ENCODE measurements around the gene CRIP3. TPM values are rescaled to one million over a fixed set of nuclear protein-coding genes. Genes with fewer than 3 reads are reported as not detected.

CRIP3 gene
- total RNA-seq, 1 experiment from 2014 or later, result 44.7 TPM

DNA sequence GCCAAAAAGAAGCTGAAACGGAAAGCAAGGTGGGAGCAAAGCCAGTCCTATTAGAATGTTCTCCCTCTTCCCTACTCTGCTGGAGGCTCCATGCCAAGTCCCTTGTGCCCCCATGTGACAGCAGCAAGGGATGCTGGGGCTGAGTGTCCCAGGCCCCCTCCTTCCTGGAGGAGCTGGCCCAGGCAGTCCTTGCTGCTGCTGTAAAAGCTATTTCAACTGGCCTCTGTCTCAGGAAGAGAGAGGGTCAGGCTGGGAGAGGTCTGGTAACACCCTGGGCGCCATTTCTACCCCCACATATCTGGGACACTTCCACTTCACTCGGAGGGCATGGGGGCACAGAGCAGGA lies 40.3 kb downstream of the CRIP3 start:
- ATAC-seq, result no peak
- H3K27ac Mint-ChIP-seq, result no peak overlapping the region
- CTCF ChIA-PET, result interaction anchor here (0.5 to 2.6 kb wide), 9 partner anchors 10 to 189 kb away, joined by 3 to 12 read pairs (median 4); partner anchors contain the start of genes CRIP3 and DNPH1

DNA sequence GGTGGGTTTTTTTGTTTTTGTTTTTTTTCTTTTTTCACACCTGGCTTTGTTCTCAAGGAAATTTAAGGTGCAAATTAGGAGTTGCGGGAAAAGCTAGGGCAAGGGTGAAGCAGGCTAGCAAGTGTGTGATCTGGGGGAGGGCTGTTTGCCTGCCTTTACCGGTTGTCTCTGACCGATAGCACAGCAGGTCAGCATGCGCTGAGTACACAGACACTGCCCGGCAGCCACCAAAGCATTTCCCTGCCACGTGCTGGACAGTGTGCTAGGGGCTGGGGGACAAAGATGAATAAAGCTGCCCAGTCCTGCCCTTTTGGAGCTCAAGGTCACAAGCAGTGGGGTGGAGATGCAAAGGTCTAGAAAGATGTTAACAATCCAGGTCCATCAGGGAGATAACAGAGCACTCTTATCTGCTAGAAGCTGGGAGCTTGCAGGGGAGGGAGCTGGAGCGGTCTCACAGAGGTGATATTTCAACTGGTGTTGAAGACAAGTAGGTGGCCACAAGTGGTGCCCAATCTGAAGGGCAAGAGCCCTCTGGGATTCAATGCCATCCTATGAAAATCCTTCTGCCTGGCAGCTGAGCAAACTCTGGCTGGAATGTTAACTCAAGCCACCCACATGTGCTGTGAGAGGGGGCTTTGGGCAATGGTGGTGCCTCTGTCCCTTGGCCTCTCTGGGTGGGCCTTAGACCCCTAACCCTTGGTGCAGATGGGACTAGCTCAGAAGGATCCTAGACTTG lies 40.8 kb downstream of the CRIP3 start:
- peak; percentile 13 for ATAC-seq
- CTCF ChIA-PET, result interaction anchor here (0.5 to 2.6 kb wide), 10 partner anchors 11 to 189 kb away, joined by 3 to 12 read pairs (median 4); partner anchors contain the start of genes CRIP3 and DNPH1
- H3K4me1 Mint-ChIP-seq, result peaks cover 34% of the 10 kb centered on the region
- POLR2A ChIA-PET, result interaction anchor here (1.1 kb wide), 1 partner anchor 39 kb away, joined by 3 read pairs; no protein-coding TSS in a partner anchor
- 0 out of 2 replicates have a peak overlapping the region, but pooled peaks have one; percentile 26 for H3K27ac Mint-ChIP-seq
- H3K4me3 Mint-ChIP-seq, result no peak overlapping the region
- TF ChIP-seq, protein P1, sequence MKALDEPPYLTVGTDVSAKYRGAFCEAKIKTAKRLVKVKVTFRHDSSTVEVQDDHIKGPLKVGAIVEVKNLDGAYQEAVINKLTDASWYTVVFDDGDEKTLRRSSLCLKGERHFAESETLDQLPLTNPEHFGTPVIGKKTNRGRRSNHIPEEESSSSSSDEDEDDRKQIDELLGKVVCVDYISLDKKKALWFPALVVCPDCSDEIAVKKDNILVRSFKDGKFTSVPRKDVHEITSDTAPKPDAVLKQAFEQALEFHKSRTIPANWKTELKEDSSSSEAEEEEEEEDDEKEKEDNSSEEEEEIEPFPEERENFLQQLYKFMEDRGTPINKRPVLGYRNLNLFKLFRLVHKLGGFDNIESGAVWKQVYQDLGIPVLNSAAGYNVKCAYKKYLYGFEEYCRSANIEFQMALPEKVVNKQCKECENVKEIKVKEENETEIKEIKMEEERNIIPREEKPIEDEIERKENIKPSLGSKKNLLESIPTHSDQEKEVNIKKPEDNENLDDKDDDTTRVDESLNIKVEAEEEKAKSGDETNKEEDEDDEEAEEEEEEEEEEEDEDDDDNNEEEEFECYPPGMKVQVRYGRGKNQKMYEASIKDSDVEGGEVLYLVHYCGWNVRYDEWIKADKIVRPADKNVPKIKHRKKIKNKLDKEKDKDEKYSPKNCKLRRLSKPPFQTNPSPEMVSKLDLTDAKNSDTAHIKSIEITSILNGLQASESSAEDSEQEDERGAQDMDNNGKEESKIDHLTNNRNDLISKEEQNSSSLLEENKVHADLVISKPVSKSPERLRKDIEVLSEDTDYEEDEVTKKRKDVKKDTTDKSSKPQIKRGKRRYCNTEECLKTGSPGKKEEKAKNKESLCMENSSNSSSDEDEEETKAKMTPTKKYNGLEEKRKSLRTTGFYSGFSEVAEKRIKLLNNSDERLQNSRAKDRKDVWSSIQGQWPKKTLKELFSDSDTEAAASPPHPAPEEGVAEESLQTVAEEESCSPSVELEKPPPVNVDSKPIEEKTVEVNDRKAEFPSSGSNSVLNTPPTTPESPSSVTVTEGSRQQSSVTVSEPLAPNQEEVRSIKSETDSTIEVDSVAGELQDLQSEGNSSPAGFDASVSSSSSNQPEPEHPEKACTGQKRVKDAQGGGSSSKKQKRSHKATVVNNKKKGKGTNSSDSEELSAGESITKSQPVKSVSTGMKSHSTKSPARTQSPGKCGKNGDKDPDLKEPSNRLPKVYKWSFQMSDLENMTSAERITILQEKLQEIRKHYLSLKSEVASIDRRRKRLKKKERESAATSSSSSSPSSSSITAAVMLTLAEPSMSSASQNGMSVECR (CRISPR knock-in tag; IDR thresholded peaks at IDR 0.05; ENCODE audit: borderline replicate concordance), result no peak
- peak; percentile 27; the same call in 1 of the 2 replicates for TF ChIP-seq TEAD1 (CRISPR knock-in tag; IDR thresholded peaks at IDR 0.05)
- TF ChIP-seq, protein P2, sequence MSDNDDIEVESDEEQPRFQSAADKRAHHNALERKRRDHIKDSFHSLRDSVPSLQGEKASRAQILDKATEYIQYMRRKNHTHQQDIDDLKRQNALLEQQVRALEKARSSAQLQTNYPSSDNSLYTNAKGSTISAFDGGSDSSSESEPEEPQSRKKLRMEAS (CRISPR knock-in tag; IDR thresholded peaks at IDR 0.05), result peak; percentile 73; the same call in 1 of the 2 replicates
- TF ChIP-seq, protein P3, sequence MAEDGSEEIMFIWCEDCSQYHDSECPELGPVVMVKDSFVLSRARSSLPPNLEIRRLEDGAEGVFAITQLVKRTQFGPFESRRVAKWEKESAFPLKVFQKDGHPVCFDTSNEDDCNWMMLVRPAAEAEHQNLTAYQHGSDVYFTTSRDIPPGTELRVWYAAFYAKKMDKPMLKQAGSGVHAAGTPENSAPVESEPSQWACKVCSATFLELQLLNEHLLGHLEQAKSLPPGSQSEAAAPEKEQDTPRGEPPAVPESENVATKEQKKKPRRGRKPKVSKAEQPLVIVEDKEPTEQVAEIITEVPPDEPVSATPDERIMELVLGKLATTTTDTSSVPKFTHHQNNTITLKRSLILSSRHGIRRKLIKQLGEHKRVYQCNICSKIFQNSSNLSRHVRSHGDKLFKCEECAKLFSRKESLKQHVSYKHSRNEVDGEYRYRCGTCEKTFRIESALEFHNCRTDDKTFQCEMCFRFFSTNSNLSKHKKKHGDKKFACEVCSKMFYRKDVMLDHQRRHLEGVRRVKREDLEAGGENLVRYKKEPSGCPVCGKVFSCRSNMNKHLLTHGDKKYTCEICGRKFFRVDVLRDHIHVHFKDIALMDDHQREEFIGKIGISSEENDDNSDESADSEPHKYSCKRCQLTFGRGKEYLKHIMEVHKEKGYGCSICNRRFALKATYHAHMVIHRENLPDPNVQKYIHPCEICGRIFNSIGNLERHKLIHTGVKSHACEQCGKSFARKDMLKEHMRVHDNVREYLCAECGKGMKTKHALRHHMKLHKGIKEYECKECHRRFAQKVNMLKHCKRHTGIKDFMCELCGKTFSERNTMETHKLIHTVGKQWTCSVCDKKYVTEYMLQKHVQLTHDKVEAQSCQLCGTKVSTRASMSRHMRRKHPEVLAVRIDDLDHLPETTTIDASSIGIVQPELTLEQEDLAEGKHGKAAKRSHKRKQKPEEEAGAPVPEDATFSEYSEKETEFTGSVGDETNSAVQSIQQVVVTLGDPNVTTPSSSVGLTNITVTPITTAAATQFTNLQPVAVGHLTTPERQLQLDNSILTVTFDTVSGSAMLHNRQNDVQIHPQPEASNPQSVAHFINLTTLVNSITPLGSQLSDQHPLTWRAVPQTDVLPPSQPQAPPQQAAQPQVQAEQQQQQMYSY (CRISPR knock-in tag; IDR thresholded peaks at IDR 0.05), result no peak
- TF ChIP-seq NR2C2 (CRISPR knock-in tag; IDR thresholded peaks at IDR 0.05), result no peak
- peak; percentile 95 for TF ChIP-seq GABPB1 (CRISPR knock-in tag; IDR thresholded peaks at IDR 0.05)
- TF ChIP-seq, protein P4, sequence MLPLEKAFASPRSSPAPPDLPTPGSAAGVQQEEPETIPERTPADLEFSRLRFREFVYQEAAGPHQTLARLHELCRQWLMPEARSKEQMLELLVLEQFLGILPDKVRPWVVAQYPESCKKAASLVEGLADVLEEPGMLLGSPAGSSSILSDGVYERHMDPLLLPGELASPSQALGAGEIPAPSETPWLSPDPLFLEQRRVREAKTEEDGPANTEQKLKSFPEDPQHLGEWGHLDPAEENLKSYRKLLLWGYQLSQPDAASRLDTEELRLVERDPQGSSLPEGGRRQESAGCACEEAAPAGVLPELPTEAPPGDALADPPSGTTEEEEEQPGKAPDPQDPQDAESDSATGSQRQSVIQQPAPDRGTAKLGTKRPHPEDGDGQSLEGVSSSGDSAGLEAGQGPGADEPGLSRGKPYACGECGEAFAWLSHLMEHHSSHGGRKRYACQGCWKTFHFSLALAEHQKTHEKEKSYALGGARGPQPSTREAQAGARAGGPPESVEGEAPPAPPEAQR (CRISPR knock-in tag; IDR thresholded peaks at IDR 0.05), result no peak
- TF ChIP-seq, protein P5, sequence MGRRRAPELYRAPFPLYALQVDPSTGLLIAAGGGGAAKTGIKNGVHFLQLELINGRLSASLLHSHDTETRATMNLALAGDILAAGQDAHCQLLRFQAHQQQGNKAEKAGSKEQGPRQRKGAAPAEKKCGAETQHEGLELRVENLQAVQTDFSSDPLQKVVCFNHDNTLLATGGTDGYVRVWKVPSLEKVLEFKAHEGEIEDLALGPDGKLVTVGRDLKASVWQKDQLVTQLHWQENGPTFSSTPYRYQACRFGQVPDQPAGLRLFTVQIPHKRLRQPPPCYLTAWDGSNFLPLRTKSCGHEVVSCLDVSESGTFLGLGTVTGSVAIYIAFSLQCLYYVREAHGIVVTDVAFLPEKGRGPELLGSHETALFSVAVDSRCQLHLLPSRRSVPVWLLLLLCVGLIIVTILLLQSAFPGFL (CRISPR knock-in tag; IDR thresholded peaks at IDR 0.05; ENCODE audit: borderline replicate concordance), result peak; percentile 57; the same call in 1 of the 2 replicates
- peaks cover 50% of the 10 kb centered on the region for H3K27me3 Mint-ChIP-seq (ENCODE audit: low read depth)
- H3K9me3 Mint-ChIP-seq, result no peaks in the 10 kb centered on the region
- DNase-seq (ENCODE audit: low spot score), result no peak
- H3K36me3 Mint-ChIP-seq, result no peaks in the 10 kb centered on the region

More for the DNA sequence above, 40.3 kb downstream of the CRIP3 start:
- Mint-ChIP-seq H3K4me1 (peaks cover 34% of the 10 kb centered on the region), H3K9me3 (no peaks in the 10 kb centered on the region), H3K4me3 (no peak overlapping the region), H3K36me3 (no peaks in the 10 kb centered on the region), H3K27me3 (ENCODE audit: low read depth) (peaks cover 56% of the 10 kb centered on the region)
- no peak for TF ChIP-seq ZBTB21 (CRISPR knock-in tag; IDR thresholded peaks at IDR 0.05; ENCODE audit: borderline replicate concordance)
- TF ChIP-seq, protein P5 (CRISPR knock-in tag; IDR thresholded peaks at IDR 0.05; ENCODE audit: borderline replicate concordance), result 0 out of 2 replicates have a peak, but pooled peaks have one; percentile 48
- POLR2A ChIA-PET, result interaction anchor here (1.1 kb wide), 1 partner anchor 39 kb away, joined by 3 read pairs; no protein-coding TSS in a partner anchor
- no peak for DNase-seq (ENCODE audit: low spot score)

Data from WTC11 (cell line).